Thoracic aorta endothelial cell (primary cell): ENCODE measurements around the gene SBK2. TPM values are rescaled to one million over a fixed set of nuclear protein-coding genes. Genes with fewer than 3 reads are reported as not detected.

Experiments
- total RNA-seq: library from RNA; depleted of rRNA; stranded (reverse); fragments of >200 nt; gene quantifications from 2 replicates; pipeline ENCODE4 v1.2.3, GENCODE V29; 2012

Gene SBK2
- total RNA-seq, result not detected in 2 replicates

GRCh38 chr19:55536951-55537740 lies at the start of gene SBK2:
SBK2 (minus strand) TSS chr19:55537133; CDS start chr19:55536294, 839 bp downstream.

GRCh38 chr19:55580628-55581144 lies 43.8 kb upstream of the SBK2 start, which contains the start of gene ZNF579:
ZNF579 (minus strand) TSS chr19:55580848; CDS start chr19:55579639, 1,209 bp downstream.

GRCh38 chr19:55545443-55545842 lies 8.5 kb upstream of the SBK2 start, which contains the start of gene SBK3:
SBK3 (minus strand) TSS chr19:55545543; CDS start chr19:55545543, 0 bp downstream.

DNA sequence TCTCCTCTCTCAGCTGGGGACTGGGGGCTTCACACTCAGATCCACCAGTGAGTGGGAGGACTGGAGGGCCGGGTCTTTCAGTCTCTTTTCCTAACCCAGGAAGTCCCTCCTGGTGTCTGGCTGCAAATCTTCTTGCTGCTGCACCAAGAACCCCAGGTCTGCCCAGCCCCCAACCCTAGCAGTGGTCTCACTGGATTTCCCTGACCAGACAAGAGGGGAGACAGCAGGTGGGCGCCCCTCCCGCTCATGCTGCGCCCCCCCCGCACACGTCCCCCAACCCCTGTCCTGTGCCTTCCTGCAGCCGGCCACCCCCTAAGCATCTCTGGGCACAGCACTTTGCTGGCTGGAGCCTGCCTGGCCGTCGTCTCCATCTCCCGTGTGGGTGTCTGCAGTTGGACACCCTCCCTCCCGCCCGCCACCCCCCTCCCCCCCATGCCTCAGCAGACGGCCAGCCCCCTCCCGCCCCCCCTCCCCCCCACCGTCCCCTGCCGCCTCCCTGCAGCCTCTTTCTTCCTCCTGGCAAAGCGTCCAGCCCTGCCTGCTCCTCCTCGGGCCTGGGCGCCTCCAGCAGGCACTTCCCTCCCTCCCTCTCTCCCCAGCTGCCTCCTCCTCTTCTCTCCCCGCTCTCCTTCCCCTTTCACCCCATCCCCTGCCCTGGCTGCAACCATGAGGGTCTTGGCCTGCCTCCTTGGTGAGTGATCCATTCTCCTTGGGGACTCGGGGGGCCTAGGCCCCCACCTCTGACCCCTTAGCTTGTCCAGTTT lies 48.8 kb downstream of the SBK2 start, which contains the start of gene SSC5D:
Gene SSC5D, plus strand, starts transcription at position 513 of the 764 bp plus-strand sequence. Its CDS starts 154 bp downstream, at position 667.

DNA sequence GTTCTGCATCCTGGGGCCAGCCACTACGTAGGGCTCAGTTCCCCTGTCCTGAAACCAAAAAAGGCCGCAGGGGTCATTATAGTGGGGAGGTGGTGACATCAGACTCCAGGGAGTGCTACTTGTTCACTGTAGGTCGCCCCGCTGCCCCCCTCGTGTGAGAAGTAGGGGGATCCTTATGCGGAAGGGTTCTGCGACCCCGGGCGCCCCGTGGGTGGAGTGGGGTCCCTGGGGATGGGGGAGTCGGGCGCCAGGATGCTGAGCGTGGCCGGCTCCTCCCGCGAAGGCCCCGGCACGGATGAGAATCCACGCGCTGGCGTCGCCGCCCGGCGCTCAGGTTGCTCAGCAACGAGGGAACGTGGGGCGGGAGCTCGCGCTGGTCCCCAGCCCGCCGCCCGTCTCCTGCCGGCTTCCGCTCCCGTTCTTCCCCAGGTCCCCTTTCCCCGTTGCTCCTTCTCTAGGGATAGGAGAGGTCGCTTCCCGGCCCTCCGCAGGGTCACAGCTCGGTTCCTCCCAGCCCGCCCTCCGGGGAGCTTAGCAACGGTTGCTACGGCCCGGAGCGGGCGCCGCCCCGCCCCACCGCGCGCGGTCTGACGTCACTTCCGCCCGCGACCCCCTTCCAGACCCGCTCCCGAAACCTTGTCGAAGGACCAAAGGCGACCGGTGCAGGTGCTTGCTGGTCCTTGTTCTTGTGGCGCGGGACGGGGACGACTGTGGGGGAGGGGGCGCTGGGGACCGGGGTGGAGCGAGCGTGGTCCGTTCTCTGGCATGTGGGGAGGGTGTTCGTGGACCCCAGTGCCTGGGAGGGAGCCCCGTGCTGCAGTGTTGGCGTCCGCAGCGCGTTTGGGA lies 52.1 kb downstream of the SBK2 start, which contains the start of gene NAT14:
Gene NAT14, plus strand, starts transcription at position 596 of the 846 bp plus-strand sequence. CDS start 521 bp downstream, outside the sequence.

Other genes with a start within 250 kb of the SBK2 start
- not detected in 2 replicates for gene TMEM150B, start 211.8 kb downstream of the SBK2 start, total RNA-seq
- gene KMT5C, start 197.3 kb downstream of the SBK2 start, total RNA-seq, result 5.0 and 5.7 TPM in 2 replicates
- 0.29 TPM in 1 of 2 replicates, not detected in the other for gene COX6B2, start 182.4 kb downstream of the SBK2 start, total RNA-seq
- gene GARIN5B, start 173.9 kb downstream of the SBK2 start, total RNA-seq, result not detected in 2 replicates
- gene IL11, start 166.7 kb downstream of the SBK2 start, total RNA-seq, result not detected in 2 replicates
- gene TMEM190, start 160.3 kb downstream of the SBK2 start, total RNA-seq, result not detected in 2 replicates
- gene TMEM238, start 152.8 kb downstream of the SBK2 start, total RNA-seq, result not detected in 2 replicates
- 346 and 438 TPM in 2 replicates for gene RPL28, start 151.2 kb downstream of the SBK2 start, total RNA-seq
- gene UBE2S, start 129.3 kb downstream of the SBK2 start, total RNA-seq, result 110 and 177 TPM in 2 replicates
- gene SHISA7, start 93.8 kb downstream of the SBK2 start, total RNA-seq, result not detected in 2 replicates
- 33.5 and 43.0 TPM in 2 replicates for gene ISOC2, start 75.5 kb downstream of the SBK2 start, total RNA-seq
- not detected in 2 replicates for gene C19orf85, start 72.4 kb downstream of the SBK2 start, total RNA-seq
- 2.4 and 3.2 TPM in 2 replicates for gene ZNF628, start 60.5 kb downstream of the SBK2 start, total RNA-seq
- 8.9 and 9.6 TPM in 2 replicates for gene NAT14, start 51.9 kb downstream of the SBK2 start, total RNA-seq
- 0.27 and 0.79 TPM in 2 replicates for gene SSC5D, start 48.7 kb downstream of the SBK2 start, total RNA-seq
- 0.27 and 0.65 TPM in 2 replicates for gene SBK3, start 8.4 kb upstream of the SBK2 start, total RNA-seq
- gene ZNF579, start 43.7 kb upstream of the SBK2 start, total RNA-seq, result 4.1 and 5.1 TPM in 2 replicates
- gene FIZ1, start 62.4 kb upstream of the SBK2 start, total RNA-seq, result 3.2 and 4.2 TPM in 2 replicates
- 7.2 and 9.0 TPM in 2 replicates for gene ZNF524, start 63.2 kb upstream of the SBK2 start, total RNA-seq
- 1.6 and 1.8 TPM in 2 replicates for gene ZNF865, start 68.5 kb upstream of the SBK2 start, total RNA-seq
- 2.0 and 2.4 TPM in 2 replicates for gene ZNF784, start 87.4 kb upstream of the SBK2 start, total RNA-seq
- 5.1 and 6.7 TPM in 2 replicates for gene ZNF580, start 103.9 kb upstream of the SBK2 start, total RNA-seq
- gene ZNF581, start 106.5 kb upstream of the SBK2 start, total RNA-seq, result 16.4 and 16.7 TPM in 2 replicates
- gene CCDC106, start 111.1 kb upstream of the SBK2 start, total RNA-seq, result 8.0 and 8.5 TPM in 2 replicates
- gene U2AF2, start 117.9 kb upstream of the SBK2 start, total RNA-seq, result 171 and 192 TPM in 2 replicates
- gene EPN1, start 138.1 kb upstream of the SBK2 start, total RNA-seq, result 74.6 and 86.4 TPM in 2 replicates
- not detected in 2 replicates for gene NLRP9, start 201.3 kb upstream of the SBK2 start, total RNA-seq
- gene RFPL4A, start 222.0 kb upstream of the SBK2 start, total RNA-seq, result not detected in 2 replicates
- 0.13 TPM in 1 of 2 replicates, not detected in the other for gene RFPL4AL1, start 232.0 kb upstream of the SBK2 start, total RNA-seq